HS-5 (cell line): ENCODE results near the gene NPM1.

Experiments used
- DNase-seq: peaks from one replicate; pipeline ENCODE4 v3.0.0-alpha.2; 2012; ENCODE audit warnings: low read depth

Gene NPM1

GRCh38 chr5:171450423-171451331, 63.0 kb downstream of the NPM1 start:
- DNase-seq: peak; percentile 24

- DNase-seq: no peak
These were observed 63.8 kb downstream of the NPM1 start for GRCh38 chr5:171451421-171451820.

GRCh38 chr5:171453056-171453725, 65.5 kb downstream of the NPM1 start:
- no peak for DNase-seq

GRCh38 chr5:171453988-171454387, 66.3 kb downstream of the NPM1 start:
- DNase-seq: no peak

- DNase-seq: no peak
These were observed 66.9 kb downstream of the NPM1 start for GRCh38 chr5:171454549-171454948.

GRCh38 chr5:171455522-171455921, 67.9 kb downstream of the NPM1 start:
- no peak for DNase-seq

GRCh38 chr5:171457208-171457981, 69.7 kb downstream of the NPM1 start:
- no peak for DNase-seq

GRCh38 chr5:171459839-171460238, 72.2 kb downstream of the NPM1 start:
- DNase-seq: no peak
